Measurements from ENCODE around the gene HSD17B4. TPM values are rescaled to one million over a fixed set of nuclear protein-coding genes. Genes with fewer than 3 reads are reported as not detected.

The HSD17B4 gene
- total and polyA plus RNA-seq, 2 experiments from 2014 or later = 326 to 332 TPM

Small RNAs within 50 kb of the gene (small RNA-seq; reads per million reads assigned to genes)
- gene RNA5SP190 (ENCODE audit: low replicate concordance) = 0.70 reads per million, percentile 48 among the genes with 10 or more reads in this experiment

Other genes with a start within 250 kb of the HSD17B4 start
- 29.2 and 30.1 TPM in 2 replicates for gene TNFAIP8, start 96.5 kb upstream of the HSD17B4 start, total RNA-seq (2014; rRNA removed; shearing (Covaris generic))
- 10.6 and 12.8 TPM in 2 replicates for gene TNFAIP8, start 96.5 kb upstream of the HSD17B4 start, polyA plus RNA-seq (2016; fragmentation: Nextera tagmentation; extraction: Ambion mirVana)
- gene FAM170A, start 177.1 kb downstream of the HSD17B4 start, total RNA-seq (2014; rRNA removed; shearing (Covaris generic)) = not detected in 2 replicates
- gene FAM170A, start 177.1 kb downstream of the HSD17B4 start, polyA plus RNA-seq (2016; fragmentation: Nextera tagmentation; extraction: Ambion mirVana) = not detected in 2 replicates